GM21447 (cell line): ENCODE measurements around the gene ANGEL1.

Experiments
- ATAC-seq: cut with Tn5 transposase; IDR thresholded peaks from one replicate; pipeline ENCODE4 v1.9.1; 2021; ENCODE audit not compliant: unreplicated experiment

The ANGEL1 gene

GRCh38 chr14:76780360-76780759 lies 32.3 kb downstream of the ANGEL1 start:
- no peak for ATAC-seq

GRCh38 chr14:76780058-76780345 lies 32.7 kb downstream of the ANGEL1 start:
- ATAC-seq = no peak

GRCh38 chr14:76779221-76780057 lies 33.2 kb downstream of the ANGEL1 start:
- ATAC-seq = no peak

GRCh38 chr14:76778546-76779215 lies 34.0 kb downstream of the ANGEL1 start:
- no peak for ATAC-seq

- no peak for ATAC-seq
Measured at GRCh38 chr14:76777721-76778120, 35.0 kb downstream of the ANGEL1 start.

- ATAC-seq = no peak
Measured at GRCh38 chr14:76776428-76777251, 36.0 kb downstream of the ANGEL1 start.

GRCh38 chr14:76775695-76776427 lies 36.8 kb downstream of the ANGEL1 start:
- no peak for ATAC-seq

- ATAC-seq = no peak
Measured at GRCh38 chr14:76774821-76775694, 37.6 kb downstream of the ANGEL1 start.

GRCh38 chr14:76773956-76774820 lies 38.5 kb downstream of the ANGEL1 start:
- no peak for ATAC-seq

GRCh38 chr14:76773188-76773885 lies 39.3 kb downstream of the ANGEL1 start:
- no peak for ATAC-seq

GRCh38 chr14:76772300-76773187 lies 40.1 kb downstream of the ANGEL1 start:
- ATAC-seq = no peak

- ATAC-seq = no peak
Measured at GRCh38 chr14:76771437-76771980, 41.2 kb downstream of the ANGEL1 start.

- no peak for ATAC-seq
Measured at GRCh38 chr14:76770521-76771436, 41.9 kb downstream of the ANGEL1 start.

- ATAC-seq = no peak
Measured at GRCh38 chr14:76769636-76770292, 42.9 kb downstream of the ANGEL1 start.

- ATAC-seq = no peak
Measured at GRCh38 chr14:76768671-76769500, 43.8 kb downstream of the ANGEL1 start.
